ENCODE results near the gene PTGES2. TPM values are rescaled to one million over a fixed set of nuclear protein-coding genes. Genes with fewer than 3 reads are reported as not detected.
A peak's percentile ranks its signal among the peaks of the same experiment; 100 is the strongest.

PTGES2 gene
- total RNA-seq, 2 experiments from 2014 or later, result 47.7 to 48.5 TPM

GRCh38 chr9:128121924-128122808 lies 5.4 kb downstream of the PTGES2 start:
- CTCF ChIA-PET, result no interaction called here
- Mint-ChIP-seq H3K9me3 (ENCODE audit: low read depth) (no peaks in the 10 kb centered on the region), H3K36me3 (ENCODE audit: low read depth) (peaks cover 15% of the 10 kb centered on the region), H3K4me1 (peaks cover 24% of the 10 kb centered on the region), H3K4me3 (no peak overlapping the region), H3K27me3 (no peaks in the 10 kb centered on the region), H3K27ac (no peak overlapping the region)
- intact Hi-C loops (cut with DNase I, micrococcal nuclease), result no loop called here
- POLR2A ChIA-PET, result no interaction called here
- DNase-seq, result no peak
- no peak for ATAC-seq

DNA sequence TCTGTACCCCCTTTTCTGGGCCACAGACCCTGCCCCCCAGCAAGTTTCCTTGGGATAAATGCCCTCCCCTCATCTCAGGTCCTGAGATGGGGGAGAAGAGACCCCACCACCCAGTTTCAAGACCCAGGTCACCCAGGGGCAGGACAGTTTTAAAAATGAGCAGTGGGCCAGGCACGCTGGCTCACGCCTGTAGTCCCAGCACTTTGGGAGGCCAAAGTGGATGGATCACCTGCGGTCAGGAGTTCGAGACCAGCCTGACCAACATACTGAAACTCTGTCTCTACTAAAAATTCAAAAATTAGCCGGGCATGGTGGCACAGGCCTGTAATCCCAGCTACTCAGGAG lies 6.1 kb downstream of the PTGES2 start:
- no peak overlapping the region for H3K27ac Mint-ChIP-seq
- H3K27me3 Mint-ChIP-seq, result no peaks in the 10 kb centered on the region
- H3K4me1 Mint-ChIP-seq, result peaks cover 24% of the 10 kb centered on the region
- DNase-seq, result no peak
- H3K36me3 Mint-ChIP-seq (ENCODE audit: low read depth), result peaks cover 15% of the 10 kb centered on the region
- no peak for ATAC-seq
- H3K9me3 Mint-ChIP-seq (ENCODE audit: low read depth), result no peaks in the 10 kb centered on the region
- CTCF ChIA-PET, result no interaction called here
- POLR2A ChIA-PET, result no interaction called here
- no peak overlapping the region for H3K4me3 Mint-ChIP-seq
- intact Hi-C loops (cut with DNase I, micrococcal nuclease), result no loop called here

DNA sequence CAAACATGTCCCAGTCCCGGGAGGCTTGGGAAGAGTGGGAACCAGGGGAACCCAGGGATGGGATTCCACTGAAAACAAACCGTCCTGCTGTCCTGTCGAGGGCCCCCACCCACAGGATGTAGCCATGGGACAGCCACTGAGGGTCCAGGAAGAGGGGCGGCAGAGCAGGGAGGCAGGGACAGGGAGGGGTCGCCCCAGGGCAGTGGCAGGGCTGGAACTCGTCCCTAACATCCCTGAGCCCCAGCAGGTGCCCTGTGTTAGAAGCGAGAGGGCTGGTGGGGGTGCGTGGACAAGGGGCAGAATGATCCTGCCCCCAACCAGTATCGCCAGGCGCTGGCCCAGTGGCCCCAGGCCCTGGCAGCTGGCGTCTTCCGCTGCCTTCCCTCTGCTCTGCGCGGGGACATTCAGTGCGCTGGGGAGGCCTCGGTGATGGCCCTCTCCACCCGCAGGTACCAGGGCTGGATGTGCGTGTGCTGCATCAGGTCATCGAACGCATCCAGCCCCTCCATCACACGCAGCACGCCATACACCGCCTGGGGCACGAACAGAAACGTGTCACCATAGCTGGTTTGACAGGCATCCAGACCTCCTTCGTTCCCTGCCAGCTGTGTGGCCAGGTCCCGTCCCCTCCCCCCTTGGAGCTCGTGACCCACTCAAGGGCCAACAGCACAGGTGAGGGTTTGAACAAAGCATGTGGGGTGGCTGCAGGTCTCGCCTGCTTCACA lies 6.6 kb downstream of the PTGES2 start:
- Mint-ChIP-seq H3K36me3 (ENCODE audit: low read depth) (peaks cover 11% of the 10 kb centered on the region), H3K9me3 (ENCODE audit: low read depth) (no peaks in the 10 kb centered on the region), H3K27me3 (no peaks in the 10 kb centered on the region), H3K4me3 (no peak overlapping the region), H3K4me1 (peaks cover 19% of the 10 kb centered on the region), H3K27ac (no peak overlapping the region)
- CTCF ChIA-PET, result no interaction called here
- DNase-seq (no peak), ATAC-seq (no peak)
- POLR2A ChIA-PET, result no interaction called here
- intact Hi-C loops (cut with DNase I, micrococcal nuclease), result no loop called here

DNA sequence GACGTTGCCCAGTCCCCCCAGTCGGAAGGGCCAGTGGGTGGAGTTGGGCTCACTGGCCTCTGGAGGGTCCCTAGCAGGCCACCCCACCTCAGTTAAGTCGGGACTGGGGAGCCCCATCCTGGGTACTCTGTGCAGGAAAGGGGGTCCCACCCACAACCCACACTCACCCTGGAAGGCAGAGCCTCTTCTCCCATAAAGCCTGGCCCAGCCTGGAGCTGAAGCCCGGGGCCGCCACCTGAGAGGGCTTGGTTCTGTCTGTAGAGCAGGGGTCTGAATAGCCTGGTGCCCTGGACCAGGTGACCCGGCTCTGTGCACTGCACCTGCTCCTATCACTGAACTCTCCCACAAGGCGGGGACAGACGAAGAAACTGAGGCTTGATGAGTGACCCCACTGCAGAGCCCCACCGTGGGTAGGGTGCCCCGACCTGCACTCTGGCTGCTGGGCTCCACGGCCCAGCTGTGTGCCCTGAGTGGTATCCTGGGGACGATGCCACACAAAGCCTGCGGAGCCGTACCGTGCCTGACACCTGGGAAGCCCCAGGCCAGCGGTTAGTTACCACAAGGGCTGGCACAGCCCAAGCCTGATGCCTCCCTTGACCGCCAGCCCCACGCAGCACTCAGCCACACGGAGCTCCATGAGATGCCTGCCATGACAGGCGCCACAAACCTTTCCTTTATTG lies 7.3 kb downstream of the PTGES2 start:
- Mint-ChIP-seq H3K36me3 (ENCODE audit: low read depth) (peaks cover 8% of the 10 kb centered on the region), H3K4me1 (peaks cover 12% of the 10 kb centered on the region), H3K27ac (no peak overlapping the region), H3K27me3 (no peaks in the 10 kb centered on the region), H3K9me3 (ENCODE audit: low read depth) (no peaks in the 10 kb centered on the region), H3K4me3 (no peak overlapping the region)
- intact Hi-C loops (cut with DNase I, micrococcal nuclease), result no loop called here
- POLR2A ChIA-PET, result interaction anchor here (0.6 kb wide), 1 partner anchor 15 kb away, joined by 3 read pairs; no protein-coding TSS in a partner anchor
- CTCF ChIA-PET, result no interaction called here
- ATAC-seq (no peak), DNase-seq (no peak)

- intact Hi-C loops (cut with DNase I, micrococcal nuclease), result loop anchor here in 1 of 2 experiments (5.0 kb wide), 1 partner anchor 82 kb away; no protein-coding TSS in a partner anchor
- no peak for ATAC-seq
- no peak overlapping the region for H3K27ac Mint-ChIP-seq
- H3K9me3 Mint-ChIP-seq (ENCODE audit: low read depth), result no peaks in the 10 kb centered on the region
- peaks cover 7% of the 10 kb centered on the region for H3K36me3 Mint-ChIP-seq (ENCODE audit: low read depth)
- CTCF ChIA-PET, result no interaction called here
- DNase-seq, result no peak
- no peaks in the 10 kb centered on the region for H3K27me3 Mint-ChIP-seq
- no peak overlapping the region for H3K4me3 Mint-ChIP-seq
- POLR2A ChIA-PET, result no interaction called here
- peaks cover 5% of the 10 kb centered on the region for H3K4me1 Mint-ChIP-seq
Observed at GRCh38 chr9:128118971-128119665, 8.4 kb downstream of the PTGES2 start.

- ATAC-seq, result no peak
- no peak overlapping the region for H3K4me3 Mint-ChIP-seq
Observed at GRCh38 chr9:128118472-128118857, 9.1 kb downstream of the PTGES2 start.

GRCh38 chr9:128117613-128118471 lies 9.7 kb downstream of the PTGES2 start:
- Mint-ChIP-seq H3K36me3 (ENCODE audit: low read depth) (peaks cover 8% of the 10 kb centered on the region), H3K27me3 (no peaks in the 10 kb centered on the region), H3K27ac (no peak overlapping the region), H3K4me1 (peaks cover 5% of the 10 kb centered on the region), H3K9me3 (ENCODE audit: low read depth) (no peaks in the 10 kb centered on the region), H3K4me3 (no peak overlapping the region)
- intact Hi-C loops (cut with DNase I, micrococcal nuclease), result loop anchor here (1.0 to 5.0 kb wide), 5 partner anchors 9 to 175 kb away; partner anchors contain the start of gene PTGES2 (in 2 of the 2)
- ChIA-PET POLR2A (no interaction called here), CTCF (interaction anchor here (0.5 to 2.0 kb wide), 42 partner anchors 8 to 1113 kb away, joined by 3 to 18 read pairs (median 4); partner anchors contain the start of genes NAIF1 and PTGES2)
- DNase-seq, result peak; percentile 99
- ATAC-seq, result peak; percentile 94

More at GRCh38 chr9:128118472-128118857, 9.1 kb downstream of the PTGES2 start:
- no peak for DNase-seq
- Mint-ChIP-seq H3K4me1 (peaks cover 5% of the 10 kb centered on the region), H3K27me3 (no peaks in the 10 kb centered on the region), H3K27ac (no peak overlapping the region), H3K9me3 (ENCODE audit: low read depth) (no peaks in the 10 kb centered on the region), H3K36me3 (ENCODE audit: low read depth) (peaks cover 8% of the 10 kb centered on the region)
- ChIA-PET CTCF (interaction anchor here (0.6 to 2.0 kb wide), 20 partner anchors 11 to 177 kb away, joined by 3 to 18 read pairs (median 4); partner anchors contain the start of gene NAIF1), POLR2A (no interaction called here)
- intact Hi-C loops (cut with DNase I, micrococcal nuclease), result loop anchor here in 1 of 2 experiments (5.0 kb wide), 1 partner anchor 81 kb away; no protein-coding TSS in a partner anchor

GRCh38 chr9:128116104-128117083 lies 11.1 kb downstream of the PTGES2 start:
- intact Hi-C loops (cut with DNase I, micrococcal nuclease), result loop anchor here (1.0 to 5.0 kb wide), 5 partner anchors 11 to 173 kb away; partner anchors contain the start of gene PTGES2 (in 2 of the 2)
- H3K9me3 Mint-ChIP-seq (ENCODE audit: low read depth), result no peaks in the 10 kb centered on the region
- CTCF ChIA-PET, result interaction anchor here (0.6 to 2.0 kb wide), 11 partner anchors 9 to 1431 kb away, joined by 3 to 18 read pairs (median 4); no protein-coding TSS in a partner anchor
- H3K36me3 Mint-ChIP-seq (ENCODE audit: low read depth), result peaks cover 8% of the 10 kb centered on the region
- no peak overlapping the region for H3K4me3 Mint-ChIP-seq
- H3K4me1 Mint-ChIP-seq, result peaks cover 5% of the 10 kb centered on the region
- no peak for ATAC-seq
- POLR2A ChIA-PET, result interaction anchor here (0.6 kb wide), 1 partner anchor 133 kb away, joined by 3 read pairs; no protein-coding TSS in a partner anchor
- H3K27me3 Mint-ChIP-seq, result no peaks in the 10 kb centered on the region
- no peak for DNase-seq
- H3K27ac Mint-ChIP-seq, result no peak overlapping the region

DNA sequence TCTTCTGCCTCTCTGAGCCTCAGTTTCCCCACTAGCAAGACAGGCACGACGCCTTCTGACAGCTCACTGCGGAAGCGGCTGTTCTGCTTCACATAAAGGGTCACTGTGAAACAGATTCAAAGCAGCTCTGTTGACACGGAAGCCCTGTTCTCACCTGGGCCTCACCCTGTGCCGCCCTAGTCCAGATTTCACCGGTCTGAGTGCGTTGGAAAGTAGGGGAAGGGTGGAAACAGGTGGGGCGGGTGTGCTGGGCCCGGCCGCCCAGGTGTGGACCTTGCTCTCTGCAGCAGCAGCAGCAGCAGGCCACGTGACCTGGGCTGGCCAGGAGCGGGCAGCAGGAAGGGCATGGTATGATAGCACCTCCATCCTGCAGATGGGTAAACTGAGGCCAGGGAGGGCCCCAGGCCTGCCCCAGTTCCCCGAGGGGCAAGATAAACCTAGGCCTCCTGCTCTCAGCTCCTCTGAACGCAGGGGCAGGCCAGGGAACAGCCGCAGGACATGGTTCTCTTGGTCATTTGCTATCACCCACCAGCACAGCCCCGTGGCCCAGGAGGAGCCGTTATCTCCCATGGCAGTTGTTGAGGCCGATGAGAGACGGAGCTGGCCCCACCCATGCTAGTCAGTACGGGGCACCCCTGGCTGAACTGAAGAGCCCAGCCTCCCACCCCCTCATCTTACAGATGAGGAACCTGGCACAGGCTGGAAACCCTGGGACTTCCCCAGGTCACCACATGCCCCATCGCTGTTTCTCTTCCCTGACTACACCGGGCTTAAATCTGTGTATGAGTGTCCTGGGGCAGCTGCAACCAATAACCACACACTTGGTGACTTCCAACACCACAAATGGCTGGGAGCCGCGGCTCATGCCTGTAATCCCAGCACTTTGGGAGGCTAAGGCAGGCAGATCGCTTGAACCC lies 12.1 kb downstream of the PTGES2 start:
- ChIA-PET CTCF (interaction anchor here (0.6 to 1.7 kb wide), 6 partner anchors 18 to 1432 kb away, joined by 3 to 4 read pairs (median 3); no protein-coding TSS in a partner anchor), POLR2A (no interaction called here)
- intact Hi-C loops (cut with DNase I, micrococcal nuclease), result loop anchor here (2.0 to 5.0 kb wide), 2 partner anchors 78 to 81 kb away; no protein-coding TSS in a partner anchor
- Mint-ChIP-seq H3K27me3 (no peaks in the 10 kb centered on the region), H3K4me3 (no peak overlapping the region), H3K36me3 (ENCODE audit: low read depth) (peaks cover 14% of the 10 kb centered on the region), H3K4me1 (peaks cover 5% of the 10 kb centered on the region), H3K27ac (no peak overlapping the region), H3K9me3 (ENCODE audit: low read depth) (no peaks in the 10 kb centered on the region)
- DNase-seq (no peak), ATAC-seq (peak; percentile 30)

Measured in activated CD4-positive, alpha-beta T cell treated with anti-CD3 and anti-CD28 coated beads for 36 hours (primary cell).